HG03520 (cell line): ENCODE data around the gene TC2N.
"Not testable (repeated sequence)": the region's sequence is repeated elsewhere in the genome, so short reads cannot be mapped to it uniquely, and the experiment has no call there.

Experiments
- ATAC-seq: cut with Tn5 transposase; IDR thresholded peaks from one replicate; pipeline ENCODE4 v1.9.1; 2021; ENCODE audit warnings: mild to moderate bottlenecking, moderate library complexity; ENCODE audit not compliant: unreplicated experiment

Gene TC2N

GRCh38 chr14:91770185-91770584, 97.2 kb downstream of the TC2N start:
- ATAC-seq: no peak

DNA sequence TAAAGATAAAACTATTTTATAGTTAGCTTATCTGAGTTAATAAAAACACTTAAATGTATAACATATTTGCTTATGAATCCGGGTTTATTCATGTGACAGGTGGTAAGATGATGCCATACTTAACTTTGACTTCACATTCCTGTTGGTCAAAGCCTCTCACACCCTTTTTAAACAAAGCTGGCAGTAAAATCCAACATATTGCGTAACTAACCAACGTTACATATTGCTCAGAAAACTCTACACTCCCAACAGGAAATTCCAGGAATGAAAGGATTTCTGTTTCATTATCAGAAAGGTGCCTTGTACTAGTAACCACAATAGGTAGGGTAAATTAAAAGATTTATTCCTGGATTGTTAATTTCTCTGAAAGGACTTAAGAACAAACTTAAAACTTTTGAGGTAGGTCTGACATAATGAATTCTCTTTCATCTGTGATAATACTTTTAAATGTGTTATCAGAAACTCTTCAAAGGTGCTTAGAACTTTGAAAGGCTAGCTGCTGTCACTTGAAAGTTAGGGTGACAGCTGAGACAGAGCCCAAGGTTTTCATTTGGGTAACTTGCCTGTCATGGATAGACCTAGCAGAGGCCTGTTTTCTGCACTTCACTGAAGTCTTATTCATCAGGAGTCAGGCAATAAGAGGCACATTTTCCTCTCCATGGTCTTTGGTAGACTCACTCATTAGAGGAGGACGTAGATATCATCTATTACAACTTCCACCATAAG, 111.6 kb downstream of the TC2N start:
- ATAC-seq: no peak

- ATAC-seq: no peak
Measured at GRCh38 chr14:91754819-91755218, 112.5 kb downstream of the TC2N start.

DNA sequence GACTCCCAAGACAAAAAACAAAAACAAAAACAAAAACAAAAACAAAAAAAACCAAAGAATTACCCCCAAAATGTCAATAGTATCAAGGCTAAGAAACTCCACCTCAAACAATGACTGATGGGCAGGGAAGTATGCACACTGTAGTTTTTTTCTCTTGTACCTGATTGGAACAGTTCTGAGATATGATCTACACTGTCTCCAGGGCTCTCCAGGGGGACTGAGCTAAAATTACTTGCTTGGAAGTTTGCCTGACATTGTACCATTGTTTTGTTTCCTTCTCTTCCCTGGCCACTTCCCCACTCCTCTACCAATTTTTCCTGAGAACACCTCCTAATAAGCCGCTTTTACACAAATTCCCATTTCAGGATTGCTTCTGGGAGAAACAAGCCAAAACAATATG, 113.2 kb downstream of the TC2N start:
- no peak for ATAC-seq

- ATAC-seq: no peak
Measured at GRCh38 chr14:91753501-91754128, 113.7 kb downstream of the TC2N start.

DNA sequence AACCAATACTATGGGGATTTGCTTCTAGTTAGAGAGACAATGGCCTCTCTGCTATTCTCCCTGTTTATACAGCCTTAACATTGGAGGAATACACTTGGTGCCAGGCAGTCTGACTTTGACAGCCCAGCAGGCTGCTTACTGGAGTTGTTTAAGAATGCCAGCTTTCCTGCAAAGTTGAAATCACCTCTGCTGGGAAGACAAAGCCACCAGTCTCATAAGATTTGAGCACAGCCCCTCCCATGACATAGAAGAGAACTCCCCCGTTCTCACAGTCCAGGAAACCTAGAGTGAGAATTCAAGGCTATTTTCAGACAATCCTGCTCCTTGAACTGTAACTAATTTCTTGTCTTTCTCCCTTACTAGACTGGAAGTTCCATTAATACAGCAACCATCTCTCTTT, 114.4 kb downstream of the TC2N start:
- ATAC-seq: no peak

GRCh38 chr14:91751719-91752118, 115.6 kb downstream of the TC2N start:
- no peak for ATAC-seq

- no peak for ATAC-seq
Measured at GRCh38 chr14:91750634-91751198, 116.6 kb downstream of the TC2N start.

DNA sequence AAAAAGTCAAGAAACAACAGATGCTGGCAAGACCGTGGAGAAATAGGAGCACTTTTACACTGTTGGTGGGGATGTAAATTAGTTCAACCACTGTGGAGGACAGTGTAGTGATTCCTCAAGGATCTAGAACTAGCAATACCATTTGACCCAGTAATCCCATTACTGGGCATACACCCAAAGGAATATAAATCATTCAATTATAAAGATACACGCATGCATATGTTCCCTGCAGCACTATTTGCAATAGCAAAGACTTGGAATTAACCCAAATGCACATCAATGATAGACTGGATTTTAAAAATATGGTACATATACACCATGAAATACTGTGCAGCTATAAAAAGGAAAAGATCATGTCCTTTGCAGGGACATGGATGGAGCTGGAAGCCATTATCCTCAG, 117.5 kb downstream of the TC2N start:
- no peak for ATAC-seq

DNA sequence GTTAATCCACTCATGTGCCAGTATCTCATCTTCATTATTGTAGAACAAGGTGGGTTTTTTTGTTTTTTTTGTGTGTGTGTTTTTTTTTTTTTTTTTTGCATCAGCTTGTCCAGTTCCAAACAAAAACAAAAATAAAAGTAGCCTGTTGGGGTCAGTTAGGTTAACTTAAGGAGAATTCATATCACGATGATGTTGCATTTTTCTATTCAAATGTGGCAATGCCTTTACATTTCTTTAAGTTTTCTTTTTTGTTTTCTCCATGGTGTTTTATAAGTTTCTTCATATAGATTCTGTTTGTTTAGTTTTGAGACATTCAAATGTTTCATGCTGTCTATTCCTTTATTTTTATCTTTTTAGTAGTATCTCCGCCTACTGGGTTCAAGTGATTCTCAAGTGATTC, 119.3 kb downstream of the TC2N start:
- ATAC-seq: no peak

- ATAC-seq: no peak
Measured at GRCh38 chr14:91745344-91745743, 122.0 kb downstream of the TC2N start.

DNA sequence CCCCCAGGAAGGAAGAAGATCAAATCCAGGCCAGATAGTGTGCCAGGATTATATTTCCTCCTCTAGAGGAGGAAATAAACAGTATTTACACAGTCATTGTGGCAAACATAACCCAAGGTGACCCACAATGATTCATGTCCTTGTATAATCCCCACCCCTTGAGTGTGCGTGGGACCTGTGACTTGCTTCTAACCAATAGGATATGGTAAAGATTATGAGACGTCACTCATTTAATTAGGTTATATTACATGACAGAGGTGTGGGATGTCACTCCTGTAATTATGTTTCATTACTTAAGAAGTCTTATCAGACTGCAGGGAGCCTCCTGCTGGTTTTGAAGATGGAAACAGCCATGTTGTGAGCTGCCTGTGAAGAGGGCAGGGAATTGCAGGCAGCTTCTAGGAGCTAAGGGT, 123.3 kb downstream of the TC2N start:
- ATAC-seq: no peak

GRCh38 chr14:91743305-91743653, 124.1 kb downstream of the TC2N start:
- no peak for ATAC-seq

DNA sequence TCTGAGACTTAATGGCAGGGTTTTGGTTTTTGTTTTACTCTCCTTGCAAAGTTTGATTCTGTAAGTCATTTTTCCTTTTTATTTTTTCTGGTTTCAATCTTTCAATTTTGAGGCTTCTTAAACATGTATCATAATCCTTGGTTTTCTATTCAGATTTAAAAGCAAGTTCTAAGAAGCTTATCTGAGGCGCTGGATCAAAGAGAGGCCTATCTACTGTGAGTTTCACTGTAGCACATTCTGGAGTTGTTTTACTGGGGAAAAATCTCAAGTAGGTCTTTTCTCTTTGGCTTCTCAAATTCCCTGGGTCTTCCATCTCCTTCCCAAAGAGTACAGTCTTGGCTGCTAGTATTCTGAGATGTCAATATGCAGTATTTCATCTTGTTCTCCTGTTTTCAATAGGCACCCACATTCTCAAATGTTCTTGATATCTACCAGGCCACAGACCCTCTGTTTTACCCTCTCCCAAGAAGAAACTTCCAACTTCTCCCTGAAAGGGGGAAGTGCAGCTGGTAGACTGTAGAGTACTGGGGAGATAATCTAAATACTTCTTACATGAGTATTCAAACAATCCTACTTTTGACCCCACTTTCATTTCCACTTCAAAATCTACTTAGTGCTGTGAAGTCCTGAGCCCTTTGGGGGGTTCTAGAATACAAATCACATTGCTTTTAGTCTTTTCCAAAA, 124.6 kb downstream of the TC2N start:
- no peak for ATAC-seq

- ATAC-seq: not testable (repeated sequence)
Measured at GRCh38 chr14:91739867-91740266, 127.5 kb downstream of the TC2N start.

- no peak for ATAC-seq
Measured at GRCh38 chr14:91737619-91738018, 129.7 kb downstream of the TC2N start.

- no peak for ATAC-seq
Measured at GRCh38 chr14:91732859-91733477, 134.4 kb downstream of the TC2N start.

GRCh38 chr14:91732439-91732838, 134.9 kb downstream of the TC2N start:
- ATAC-seq: no peak

GRCh38 chr14:91731986-91732385, 135.3 kb downstream of the TC2N start, which contains the start of gene CATSPERB:
Gene CATSPERB, minus strand, starts transcription at chr14:91732086. Its CDS starts 2,607 bp downstream, at chr14:91729479.
- no peak for ATAC-seq

DNA sequence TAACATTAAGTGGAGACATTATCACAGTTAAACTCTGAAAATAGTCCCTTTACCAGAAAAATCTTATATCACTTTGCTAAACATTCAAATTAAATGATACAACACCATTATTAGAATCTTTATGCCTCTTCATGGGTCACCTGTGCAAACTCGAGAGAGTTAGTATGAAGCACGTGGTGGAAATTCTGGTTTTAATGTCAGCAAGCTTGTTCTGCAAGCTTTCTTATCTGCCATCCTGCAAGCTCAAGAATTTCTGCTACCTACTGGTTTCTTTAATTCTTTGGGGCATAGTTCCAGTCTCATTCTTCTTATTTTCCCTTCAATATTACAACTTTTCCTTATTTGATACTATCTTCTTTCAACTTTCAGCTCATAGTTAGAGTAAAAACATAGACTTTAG, 136.3 kb downstream of the TC2N start:
- no peak for ATAC-seq

- ATAC-seq: no peak
Measured at GRCh38 chr14:91729756-91730155, 137.6 kb downstream of the TC2N start.
